ENCODE measurements around the gene ADAMTS2. TPM values are rescaled to one million over a fixed set of nuclear protein-coding genes. Genes with fewer than 3 reads are reported as not detected.

The ADAMTS2 gene
- total and polyA plus RNA-seq, 7 experiments from 2014 or later: not detected

- intact Hi-C loops (cut with micrococcal nuclease): no loop called here
- H3K27me3 Mint-ChIP-seq: peaks cover 0 to 9% (median 0%) of the 10 kb centered on the region in 5 donors
Observed at GRCh38 chr5:179319123-179319522, 26.1 kb downstream of the ADAMTS2 start.

GRCh38 chr5:179318221-179318955 is 26.9 kb downstream of the ADAMTS2 start:
- no peaks in the 10 kb centered on the region for H3K9me3 ChIP-seq (ENCODE audit: control insufficient read depth in 2 of 3, low read length in 3 of 3)
- ATAC-seq: no peak
- CTCF ChIA-PET: no interaction called here
- Mint-ChIP-seq H3K9me3 (peaks cover 0 to 4% (median 0%) of the 10 kb centered on the region in 11 donors), H3K27ac (no peak overlapping the region), H3K36me3 (no peaks in the 10 kb centered on the region), H3K4me3 (no peak overlapping the region), H3K27me3 (peaks cover 0 to 9% (median 0%) of the 10 kb centered on the region in 5 donors), H3K4me1 (no peaks in the 10 kb centered on the region)
- POLR2A ChIA-PET: no interaction called here
- H3K4me3 ChIP-seq (ENCODE audit: low read length): no peak overlapping the region
- H3K36me3 ChIP-seq (ENCODE audit: control insufficient read depth in 2 of 3, insufficient read depth in 3 of 3, low read length in 3 of 3): no peaks in the 10 kb centered on the region
- H3K27me3 ChIP-seq (ENCODE audit: control insufficient read depth in 2 of 2, insufficient read depth in 2 of 2, low read length in 2 of 2): no peaks in the 10 kb centered on the region
- intact Hi-C loops (cut with micrococcal nuclease): no loop called here
- H3K4me1 ChIP-seq (ENCODE audit: control insufficient read depth in 2 of 2, insufficient read depth in 2 of 2, low read length in 2 of 2): no peaks in the 10 kb centered on the region
- no peak for DNase-seq
- no peak overlapping the region for H3K27ac ChIP-seq (ENCODE audit: low read depth, low read length)

More at GRCh38 chr5:179319123-179319522, 26.1 kb downstream of the ADAMTS2 start:
- no peaks in the 10 kb centered on the region for H3K36me3 Mint-ChIP-seq
- Histone ChIP-seq H3K27ac (ENCODE audit: low read depth, low read length) (no peak overlapping the region), H3K36me3 (ENCODE audit: control insufficient read depth in 2 of 3, insufficient read depth in 3 of 3, low read length in 3 of 3) (no peaks in the 10 kb centered on the region), H3K4me1 (ENCODE audit: control insufficient read depth in 2 of 2, insufficient read depth in 2 of 2, low read length in 2 of 2) (no peaks in the 10 kb centered on the region), H3K27me3 (ENCODE audit: control insufficient read depth in 2 of 2, insufficient read depth in 2 of 2, low read length in 2 of 2) (no peaks in the 10 kb centered on the region), H3K4me3 (ENCODE audit: low read length) (no peak overlapping the region), H3K9me3 (ENCODE audit: control insufficient read depth in 2 of 3, low read length in 3 of 3) (no peaks in the 10 kb centered on the region)
- H3K9me3 Mint-ChIP-seq: peaks cover 0 to 4% (median 0%) of the 10 kb centered on the region in 11 donors
- H3K4me3 Mint-ChIP-seq: no peak overlapping the region
- ATAC-seq (no peak), DNase-seq (no peak)
- ChIA-PET POLR2A (no interaction called here), CTCF (no interaction called here)
- H3K4me1 Mint-ChIP-seq: no peaks in the 10 kb centered on the region
- no peak overlapping the region for H3K27ac Mint-ChIP-seq

DNA sequence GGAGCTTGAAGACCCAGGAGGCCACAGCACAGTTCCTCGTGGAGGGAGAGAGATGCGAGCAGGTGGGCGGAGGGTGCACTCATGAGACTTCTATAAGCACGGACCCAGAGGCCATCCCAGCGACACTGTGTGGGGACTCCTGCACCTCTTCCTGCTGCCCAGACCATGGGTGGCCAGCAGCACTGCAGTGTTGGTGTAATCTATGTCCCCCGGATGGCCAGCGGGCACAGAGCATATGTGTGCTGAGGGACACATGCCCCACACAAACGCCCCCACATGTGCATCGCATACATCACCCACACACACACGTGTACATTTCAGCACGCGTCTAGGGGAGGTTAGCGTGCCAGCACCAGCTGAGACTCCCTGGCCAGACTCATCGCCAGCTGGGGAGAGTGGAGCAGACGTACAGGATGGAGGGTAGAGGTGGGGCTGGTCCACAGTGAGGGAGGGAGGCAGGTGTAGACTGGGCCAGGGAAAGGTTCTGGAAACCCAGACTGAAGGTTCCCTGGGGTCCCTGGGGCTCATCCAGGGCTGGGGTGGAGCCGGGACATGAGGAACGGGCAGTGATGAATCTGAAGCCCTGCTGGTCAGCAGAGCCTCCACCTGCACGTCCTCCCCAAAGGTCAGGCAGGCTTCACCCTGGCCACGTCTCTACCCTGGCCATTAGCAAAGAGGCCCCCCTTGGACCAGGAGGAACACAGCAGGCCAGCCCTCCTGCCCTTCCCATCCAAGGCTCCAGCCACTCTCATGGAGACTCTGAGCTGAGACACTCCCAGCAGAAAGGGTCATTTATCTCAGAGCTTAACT is 27.6 kb downstream of the ADAMTS2 start:
- CTCF ChIA-PET: no interaction called here
- Mint-ChIP-seq H3K4me1 (no peaks in the 10 kb centered on the region), H3K9me3 (peaks cover 0 to 4% (median 0%) of the 10 kb centered on the region in 11 donors), H3K4me3 (peak overlapping the region in 1 of 10 donors; percentile 59), H3K27ac (no peak overlapping the region), H3K27me3 (peaks cover 0 to 9% (median 0%) of the 10 kb centered on the region in 5 donors), H3K36me3 (peaks cover 0 to under 1% (median 0%) of the 10 kb centered on the region in 5 donors)
- POLR2A ChIA-PET: no interaction called here
- Histone ChIP-seq H3K36me3 (ENCODE audit: control insufficient read depth in 2 of 3, insufficient read depth in 3 of 3, low read length in 3 of 3) (no peaks in the 10 kb centered on the region), H3K4me3 (ENCODE audit: low read length) (no peak overlapping the region), H3K4me1 (ENCODE audit: control insufficient read depth in 2 of 2, insufficient read depth in 2 of 2, low read length in 2 of 2) (no peaks in the 10 kb centered on the region), H3K27ac (ENCODE audit: low read depth, low read length) (no peak overlapping the region), H3K9me3 (ENCODE audit: control insufficient read depth in 2 of 3, low read length in 3 of 3) (no peaks in the 10 kb centered on the region), H3K27me3 (ENCODE audit: control insufficient read depth in 2 of 2, insufficient read depth in 2 of 2, low read length in 2 of 2) (no peaks in the 10 kb centered on the region)
- intact Hi-C loops (cut with micrococcal nuclease): no loop called here
- ATAC-seq: no peak
- DNase-seq: no peak

- H3K9me3 Mint-ChIP-seq: peaks cover 0 to 4% (median 0%) of the 10 kb centered on the region in 11 donors
- ATAC-seq (no peak), DNase-seq (no peak)
- H3K36me3 Mint-ChIP-seq: peaks cover 0 to 3% (median 0%) of the 10 kb centered on the region in 5 donors
- ChIA-PET CTCF (interaction anchor here (0.6 kb wide), 1 partner anchor 17 kb away, joined by 3 read pairs; no protein-coding TSS in a partner anchor), POLR2A (no interaction called here)
- H3K27ac Mint-ChIP-seq: no peak overlapping the region
- intact Hi-C loops (cut with micrococcal nuclease): no loop called here
- H3K27ac ChIP-seq (ENCODE audit: low read depth, low read length): no peak overlapping the region
- no peak overlapping the region for H3K4me3 Mint-ChIP-seq
- no peak overlapping the region for H3K4me3 ChIP-seq (ENCODE audit: low read length)
- peaks cover 0 to 9% (median 0%) of the 10 kb centered on the region in 5 donors for H3K27me3 Mint-ChIP-seq
- H3K4me1 Mint-ChIP-seq: no peaks in the 10 kb centered on the region
- no peaks in the 10 kb centered on the region for H3K4me1 ChIP-seq (ENCODE audit: control insufficient read depth in 2 of 2, insufficient read depth in 2 of 2, low read length in 2 of 2)
- no peaks in the 10 kb centered on the region for H3K27me3 ChIP-seq (ENCODE audit: control insufficient read depth in 2 of 2, insufficient read depth in 2 of 2, low read length in 2 of 2)
- no peaks in the 10 kb centered on the region for H3K9me3 ChIP-seq (ENCODE audit: control insufficient read depth in 2 of 3, low read length in 3 of 3)
- H3K36me3 ChIP-seq (ENCODE audit: control insufficient read depth in 2 of 3, insufficient read depth in 3 of 3, low read length in 3 of 3): no peaks in the 10 kb centered on the region
Observed at GRCh38 chr5:179316982-179317381, 28.3 kb downstream of the ADAMTS2 start.

GRCh38 chr5:179316111-179316551 is 29.1 kb downstream of the ADAMTS2 start:
- intact Hi-C loops (cut with micrococcal nuclease): no loop called here
- peaks cover 0 to 9% (median 0%) of the 10 kb centered on the region in 5 donors for H3K27me3 Mint-ChIP-seq
- H3K27me3 ChIP-seq (ENCODE audit: control insufficient read depth in 2 of 2, insufficient read depth in 2 of 2, low read length in 2 of 2): no peaks in the 10 kb centered on the region

DNA sequence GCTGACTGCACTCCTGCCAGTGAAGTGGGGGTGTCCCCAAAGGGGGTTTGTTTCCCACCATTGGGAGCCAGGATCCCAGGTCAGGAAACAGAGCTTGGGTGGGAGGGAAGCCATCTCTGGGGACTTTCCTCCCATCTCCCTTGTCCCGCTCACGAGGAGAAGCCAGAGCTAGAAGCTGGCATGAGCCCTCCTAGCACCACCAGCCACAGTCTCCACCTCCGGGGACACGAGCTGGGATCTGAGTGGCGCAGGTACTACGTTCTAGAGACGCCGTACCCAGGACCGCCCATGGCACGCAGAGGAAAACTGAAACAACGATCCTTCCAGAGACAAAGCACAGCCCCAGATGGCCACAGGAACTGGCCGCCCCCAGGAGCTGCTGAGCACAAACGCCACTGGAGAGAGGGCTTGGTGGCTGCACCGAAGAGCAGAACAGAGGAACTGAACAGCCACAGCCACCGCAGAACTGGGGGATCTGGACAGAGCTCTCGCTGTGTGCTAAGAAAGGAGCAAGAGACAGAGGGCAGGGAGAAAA is 29.8 kb downstream of the ADAMTS2 start:
- H3K36me3 ChIP-seq (ENCODE audit: control insufficient read depth in 2 of 3, insufficient read depth in 3 of 3, low read length in 3 of 3): no peaks in the 10 kb centered on the region
- DNase-seq (no peak), ATAC-seq (no peak)
- H3K27ac ChIP-seq (ENCODE audit: low read depth, low read length): no peak overlapping the region
- no peak overlapping the region for H3K4me3 ChIP-seq (ENCODE audit: low read length)
- ChIA-PET CTCF (no interaction called here), POLR2A (no interaction called here)
- intact Hi-C loops (cut with micrococcal nuclease): no loop called here
- H3K36me3 Mint-ChIP-seq: peaks cover 0 to 3% (median 0%) of the 10 kb centered on the region in 5 donors
- H3K27me3 ChIP-seq (ENCODE audit: control insufficient read depth in 2 of 2, insufficient read depth in 2 of 2, low read length in 2 of 2): no peaks in the 10 kb centered on the region
- no peaks in the 10 kb centered on the region for H3K9me3 ChIP-seq (ENCODE audit: control insufficient read depth in 2 of 3, low read length in 3 of 3)
- no peaks in the 10 kb centered on the region for H3K4me1 Mint-ChIP-seq
- peaks cover 0 to 9% (median 0%) of the 10 kb centered on the region in 5 donors for H3K27me3 Mint-ChIP-seq
- no peak overlapping the region for H3K27ac Mint-ChIP-seq
- peaks cover 0 to 4% (median 0%) of the 10 kb centered on the region in 11 donors for H3K9me3 Mint-ChIP-seq
- H3K4me1 ChIP-seq (ENCODE audit: control insufficient read depth in 2 of 2, insufficient read depth in 2 of 2, low read length in 2 of 2): no peaks in the 10 kb centered on the region
- H3K4me3 Mint-ChIP-seq: no peak overlapping the region

More at GRCh38 chr5:179316111-179316551, 29.1 kb downstream of the ADAMTS2 start:
- Mint-ChIP-seq H3K9me3 (peaks cover 0 to 4% (median 0%) of the 10 kb centered on the region in 11 donors), H3K27ac (no peak overlapping the region), H3K4me1 (no peaks in the 10 kb centered on the region), H3K4me3 (no peak overlapping the region), H3K36me3 (peaks cover 0 to 3% (median 0%) of the 10 kb centered on the region in 5 donors)
- no peaks in the 10 kb centered on the region for H3K36me3 ChIP-seq (ENCODE audit: control insufficient read depth in 2 of 3, insufficient read depth in 3 of 3, low read length in 3 of 3)
- no peak for ATAC-seq
- no peaks in the 10 kb centered on the region for H3K4me1 ChIP-seq (ENCODE audit: control insufficient read depth in 2 of 2, insufficient read depth in 2 of 2, low read length in 2 of 2)
- CTCF ChIA-PET: no interaction called here
- H3K27ac ChIP-seq (ENCODE audit: low read depth, low read length): no peak overlapping the region
- POLR2A ChIA-PET: no interaction called here
- no peaks in the 10 kb centered on the region for H3K9me3 ChIP-seq (ENCODE audit: control insufficient read depth in 2 of 3, low read length in 3 of 3)
- H3K4me3 ChIP-seq (ENCODE audit: low read length): no peak overlapping the region
- no peak for DNase-seq

Data from naive thymus-derived CD4-positive, alpha-beta T cell (primary cell).